Loucy (cell line): ENCODE measurements around the gene PIR.

Experiments
- H2AFZ ChIP-seq: fragments of 200-600 bp; sonication (generic); 2 replicates; pipeline ENCODE4 v1.6.0; 2016; ENCODE audit warnings: antibody characterized with exemption, mild to moderate bottlenecking, low read length, moderate library complexity
- H3F3A ChIP-seq: fragments of 200-600 bp; 2 replicates; pipeline ENCODE4 v1.6.0; 2016; ENCODE audit warnings: antibody characterized with exemption, low read depth, mild to moderate bottlenecking
- H3K27me3 ChIP-seq: fragments of 200-600 bp; sonication (generic); 2 replicates; pipeline ENCODE4 v1.6.1; 2014; ENCODE audit warnings: low read length, mild to moderate bottlenecking; ENCODE audit not compliant: insufficient read depth, poor library complexity, severe bottlenecking
- H3K36me3 ChIP-seq: fragments of 200-600 bp; sonication (generic); 2 replicates; pipeline ENCODE4 v1.6.1; 2016; ENCODE audit warnings: low read length; ENCODE audit not compliant: insufficient read depth
- H3K4me1 ChIP-seq: fragments of 200-600 bp; sonication (generic); 2 replicates; pipeline ENCODE4 v1.5.1; 2014; ENCODE audit warnings: low read length, mild to moderate bottlenecking; ENCODE audit not compliant: insufficient read depth, poor library complexity, severe bottlenecking
- H3K4me2 ChIP-seq: fragments of 200-600 bp; sonication (generic); 2 replicates; pipeline ENCODE4 v1.6.0; 2014; ENCODE audit warnings: antibody characterized with exemption, low read length, low read depth, mild to moderate bottlenecking; ENCODE audit not compliant: poor library complexity, severe bottlenecking
- H3K4me3 ChIP-seq: fragments of 200-600 bp; sonication (generic); 2 replicates; pipeline ENCODE4 v1.5.1; 2014; ENCODE audit warnings: low read length, mild to moderate bottlenecking, mixed read lengths; ENCODE audit not compliant: poor library complexity, severe bottlenecking
- H3K79me2 ChIP-seq: fragments of 200-600 bp; sonication (generic); 2 replicates; pipeline ENCODE4 v1.6.1; 2014; ENCODE audit warnings: low read length; ENCODE audit not compliant: insufficient read depth
- H3K9ac ChIP-seq: fragments of 200-600 bp; sonication (generic); 2 replicates; pipeline ENCODE4 v1.6.0; 2014; ENCODE audit warnings: mild to moderate bottlenecking, low read depth, low read length, moderate library complexity; ENCODE audit not compliant: poor library complexity, severe bottlenecking
- H3K9me2 ChIP-seq: fragments of 200-600 bp; sonication (generic); replicated peaks from 2 replicates; pipeline ENCODE4 v1.6.1; 2016; ENCODE audit warnings: low read depth, low read length, mixed read lengths
- H3K9me3 ChIP-seq: fragments of 200-600 bp; sonication (generic); 2 replicates; pipeline ENCODE4 v1.6.1; 2014; ENCODE audit warnings: mild to moderate bottlenecking, antibody characterized with exemption, low read length, low read depth; ENCODE audit not compliant: insufficient read depth
- H4K20me1 ChIP-seq: fragments of 200-600 bp; sonication (generic); 2 replicates; pipeline ENCODE4 v1.6.0; 2014; ENCODE audit warnings: antibody characterized with exemption, low read length, mild to moderate bottlenecking; ENCODE audit not compliant: insufficient read depth, poor library complexity, severe bottlenecking
- CTCF ChIP-seq: fragments of 200-600 bp; sonication (generic); conservative IDR thresholded peaks from 2 replicates; pipeline ENCODE4 v1.5.1; 2014; ENCODE audit warnings: mild to moderate bottlenecking, antibody characterized with exemption, low read length
- EZH2phosphoT487 ChIP-seq: fragments of 200-600 bp; IDR thresholded peaks from 2 replicates; pipeline ENCODE4 v1.6.1; 2018; ENCODE audit warnings: antibody characterized with exemption, mild to moderate bottlenecking, moderate library complexity, borderline replicate concordance

Gene PIR

GRCh38 chrX:15525664-15526416, 32.7 kb upstream of the PIR start:
- Histone ChIP-seq H4K20me1 (no peaks in the 10 kb centered on the region), H3K4me2 (no peak overlapping the region), H3K9me3 (no peaks in the 10 kb centered on the region), H3K4me3 (no peak overlapping the region), H3K9me2 (no peaks in the 10 kb centered on the region), H3K4me1 (peaks cover 12% of the 10 kb centered on the region), H3K27me3 (no peaks in the 10 kb centered on the region), H3K9ac (no peak overlapping the region), H3F3A (no peaks in the 10 kb centered on the region), H2AFZ (no peak overlapping the region), H3K36me3 (no peaks in the 10 kb centered on the region), H3K79me2 (no peaks in the 10 kb centered on the region)
- TF ChIP-seq EZH2phosphoT487 (no peak), CTCF (no peak)

GRCh38 chrX:15524417-15524816, 31.3 kb upstream of the PIR start:
- Histone ChIP-seq H3K36me3 (no peaks in the 10 kb centered on the region), H3K4me3 (no peak overlapping the region), H4K20me1 (no peaks in the 10 kb centered on the region), H3K9ac (no peak overlapping the region), H3K27me3 (no peaks in the 10 kb centered on the region), H3K4me1 (peaks cover 9% of the 10 kb centered on the region), H2AFZ (no peak overlapping the region), H3K9me3 (no peaks in the 10 kb centered on the region), H3K9me2 (no peaks in the 10 kb centered on the region), H3F3A (no peaks in the 10 kb centered on the region), H3K4me2 (no peak overlapping the region), H3K79me2 (no peaks in the 10 kb centered on the region)
- TF ChIP-seq EZH2phosphoT487 (no peak), CTCF (no peak)

- Histone ChIP-seq H3K9ac (no peak overlapping the region), H4K20me1 (no peaks in the 10 kb centered on the region), H3K36me3 (no peaks in the 10 kb centered on the region), H3K9me3 (no peaks in the 10 kb centered on the region), H3K4me3 (no peak overlapping the region), H3K27me3 (no peaks in the 10 kb centered on the region), H3F3A (no peaks in the 10 kb centered on the region), H3K4me1 (no peaks in the 10 kb centered on the region), H3K79me2 (no peaks in the 10 kb centered on the region), H3K9me2 (no peaks in the 10 kb centered on the region), H2AFZ (no peak overlapping the region), H3K4me2 (no peak overlapping the region)
- TF ChIP-seq CTCF, result no peak
- TF ChIP-seq EZH2phosphoT487, result no peak
Observed at GRCh38 chrX:15523088-15523487, 30.0 kb upstream of the PIR start.
